Breast epithelium (tissue), 3 donors: ENCODE data around the gene MPZL2.

Experiments
- POLR2AphosphoS5 ChIP-seq, 3 donors: sonication (generic); formaldehyde crosslinking; IDR thresholded peaks; one replicate each; pipeline ENCODE4 v1.6.1; 2017; ENCODE audit warnings: antibody characterized with exemption in 3 of 3
- TF ChIP-seq, protein P1 (sequence below), 3 donors: fragments of 450-650 bp; IDR thresholded peaks; one replicate each; pipeline ENCODE4 v1.5.1; 2016 to 2017; ENCODE audit warnings: antibody characterized with exemption in 3 of 3, mild to moderate bottlenecking in 3 of 3, moderate library complexity in 3 of 3

DNA sequence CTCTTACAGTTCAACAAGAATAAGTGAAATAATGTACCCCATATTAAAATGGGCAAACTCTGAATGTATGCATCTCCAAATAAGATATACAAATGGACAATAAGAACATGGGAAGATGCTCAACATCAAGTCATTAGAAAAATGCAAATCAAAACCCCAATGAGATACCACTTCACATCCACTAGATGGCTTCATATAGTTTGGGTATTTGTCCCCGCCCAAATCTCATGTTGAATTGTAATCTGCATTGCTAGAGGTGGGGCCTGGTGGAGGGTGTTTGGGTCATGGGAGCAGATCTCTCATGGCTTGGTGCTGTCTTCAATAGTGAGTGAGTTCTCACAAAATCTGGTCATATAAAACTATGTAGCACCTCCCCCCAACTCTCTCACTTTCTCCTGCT is 5.7 kb downstream of the MPZL2 start:
- TF ChIP-seq, protein P1, sequence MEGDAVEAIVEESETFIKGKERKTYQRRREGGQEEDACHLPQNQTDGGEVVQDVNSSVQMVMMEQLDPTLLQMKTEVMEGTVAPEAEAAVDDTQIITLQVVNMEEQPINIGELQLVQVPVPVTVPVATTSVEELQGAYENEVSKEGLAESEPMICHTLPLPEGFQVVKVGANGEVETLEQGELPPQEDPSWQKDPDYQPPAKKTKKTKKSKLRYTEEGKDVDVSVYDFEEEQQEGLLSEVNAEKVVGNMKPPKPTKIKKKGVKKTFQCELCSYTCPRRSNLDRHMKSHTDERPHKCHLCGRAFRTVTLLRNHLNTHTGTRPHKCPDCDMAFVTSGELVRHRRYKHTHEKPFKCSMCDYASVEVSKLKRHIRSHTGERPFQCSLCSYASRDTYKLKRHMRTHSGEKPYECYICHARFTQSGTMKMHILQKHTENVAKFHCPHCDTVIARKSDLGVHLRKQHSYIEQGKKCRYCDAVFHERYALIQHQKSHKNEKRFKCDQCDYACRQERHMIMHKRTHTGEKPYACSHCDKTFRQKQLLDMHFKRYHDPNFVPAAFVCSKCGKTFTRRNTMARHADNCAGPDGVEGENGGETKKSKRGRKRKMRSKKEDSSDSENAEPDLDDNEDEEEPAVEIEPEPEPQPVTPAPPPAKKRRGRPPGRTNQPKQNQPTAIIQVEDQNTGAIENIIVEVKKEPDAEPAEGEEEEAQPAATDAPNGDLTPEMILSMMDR (IDR thresholded peaks at IDR 0.05): no peak
- no peak for TF ChIP-seq POLR2AphosphoS5 (IDR thresholded peaks at IDR 0.05)
